ENCODE data around the gene PTPRE. TPM values are rescaled to one million over a fixed set of nuclear protein-coding genes. Genes with fewer than 3 reads are reported as not detected.

The PTPRE gene
- total RNA-seq, 1 experiment from 2014 or later: 0.50 TPM

GRCh38 chr10:128069351-128070051, 162.6 kb downstream of the PTPRE start:
- no peak overlapping the region for H3K4me3 Mint-ChIP-seq (ENCODE audit: unreplicated experiment)
- no peaks in the 10 kb centered on the region; the same call in 1 of the 2 replicates for H3K9me3 ChIP-seq
- no peak overlapping the region for H3K4me3 ChIP-seq (ENCODE audit: low read depth, low read length)
- peak; percentile 61 to 76 for DNase-seq
- BruUV-seq (replicated peaks): no TSS peak
- CTCF ChIA-PET: interaction anchor here (0.5 to 1.5 kb wide), 17 partner anchors 9 to 354 kb away, joined by 3 to 21 read pairs (median 4); partner anchors contain the start of gene PTPRE
- H3K27ac Mint-ChIP-seq (ENCODE audit: unreplicated experiment): no peak overlapping the region
- peaks cover 8% of the 10 kb centered on the region for H3K27me3 Mint-ChIP-seq (ENCODE audit: insufficient read depth, unreplicated experiment)
- no peaks in the 10 kb centered on the region for H3K27me3 ChIP-seq (replicated peaks; ENCODE audit: control insufficient read depth, insufficient read depth, low read length)
- H3K4me1 Mint-ChIP-seq (ENCODE audit: low read depth, unreplicated experiment): no peaks in the 10 kb centered on the region
- no peaks in the 10 kb centered on the region for H3K36me3 Mint-ChIP-seq (ENCODE audit: insufficient read depth, unreplicated experiment)
- peaks cover 10% of the 10 kb centered on the region for H3K9me3 Mint-ChIP-seq (ENCODE audit: unreplicated experiment)
- POLR2A ChIA-PET: no interaction called here
- intact Hi-C loops (cut with micrococcal nuclease; ENCODE audit: unreplicated experiment): loop anchor here (1.0 to 5.0 kb wide), 6 partner anchors 34 to 353 kb away; partner anchors contain the start of gene CLRN3
- peak; percentile 75 to 90 for TF ChIP-seq CTCF (IDR thresholded peaks at IDR 0.05; ENCODE audit: insufficient read depth in 1 of 2, low read depth in 1 of 2, low read length in 1 of 2, severe bottlenecking in 1 of 2, unreplicated experiment in 1 of 2)
- H3K4me1 ChIP-seq: no peaks in the 10 kb centered on the region
- no peaks in the 10 kb centered on the region for H3K36me3 ChIP-seq (ENCODE audit: control insufficient read depth, insufficient read depth, low read length)

GRCh38 chr10:128070161-128070560, 163.3 kb downstream of the PTPRE start:
- Histone ChIP-seq H3K4me3 (ENCODE audit: low read depth, low read length) (no peak overlapping the region), H3K9me3 (no peaks in the 10 kb centered on the region; the same call in 1 of the 2 replicates), H3K36me3 (ENCODE audit: control insufficient read depth, insufficient read depth, low read length) (no peaks in the 10 kb centered on the region), H3K27me3 (replicated peaks; ENCODE audit: control insufficient read depth, insufficient read depth, low read length) (no peaks in the 10 kb centered on the region), H3K4me1 (no peaks in the 10 kb centered on the region)
- Mint-ChIP-seq H3K27ac (ENCODE audit: unreplicated experiment) (no peak overlapping the region), H3K4me1 (ENCODE audit: low read depth, unreplicated experiment) (no peaks in the 10 kb centered on the region), H3K27me3 (ENCODE audit: insufficient read depth, unreplicated experiment) (peaks cover 8% of the 10 kb centered on the region), H3K36me3 (ENCODE audit: insufficient read depth, unreplicated experiment) (no peaks in the 10 kb centered on the region), H3K9me3 (ENCODE audit: unreplicated experiment) (peaks cover 10% of the 10 kb centered on the region), H3K4me3 (ENCODE audit: unreplicated experiment) (no peak overlapping the region)
- peak in 1 of 2 experiments; percentile 14 for DNase-seq
- no peak for TF ChIP-seq CTCF (IDR thresholded peaks at IDR 0.05; ENCODE audit: insufficient read depth in 1 of 2, low read depth in 1 of 2, low read length in 1 of 2, severe bottlenecking in 1 of 2, unreplicated experiment in 1 of 2)
- BruUV-seq (replicated peaks): no TSS peak
- intact Hi-C loops (cut with micrococcal nuclease; ENCODE audit: unreplicated experiment): no loop called here
- ChIA-PET CTCF (interaction anchor here (1.5 kb wide), 1 partner anchor 8 kb away, joined by 10 read pairs; no protein-coding TSS in a partner anchor), POLR2A (no interaction called here)

GRCh38 chr10:128070721-128071416, 164.0 kb downstream of the PTPRE start:
- no peak overlapping the region for H3K27ac Mint-ChIP-seq (ENCODE audit: unreplicated experiment)
- POLR2A ChIA-PET: no interaction called here

More at GRCh38 chr10:128070721-128071416, 164.0 kb downstream of the PTPRE start:
- intact Hi-C loops (cut with micrococcal nuclease; ENCODE audit: unreplicated experiment): no loop called here
- Mint-ChIP-seq H3K36me3 (ENCODE audit: insufficient read depth, unreplicated experiment) (no peaks in the 10 kb centered on the region), H3K4me1 (ENCODE audit: low read depth, unreplicated experiment) (no peaks in the 10 kb centered on the region), H3K9me3 (ENCODE audit: unreplicated experiment) (peaks cover 10% of the 10 kb centered on the region), H3K4me3 (ENCODE audit: unreplicated experiment) (no peak overlapping the region), H3K27me3 (ENCODE audit: insufficient read depth, unreplicated experiment) (peaks cover 8% of the 10 kb centered on the region)
- TF ChIP-seq CTCF (IDR thresholded peaks at IDR 0.05; ENCODE audit: insufficient read depth in 1 of 2, low read depth in 1 of 2, low read length in 1 of 2, severe bottlenecking in 1 of 2, unreplicated experiment in 1 of 2): no peak
- Histone ChIP-seq H3K9me3 (no peaks in the 10 kb centered on the region; the same call in 1 of the 2 replicates), H3K4me3 (ENCODE audit: low read depth, low read length) (no peak overlapping the region), H3K4me1 (no peaks in the 10 kb centered on the region), H3K27me3 (replicated peaks; ENCODE audit: control insufficient read depth, insufficient read depth, low read length) (no peaks in the 10 kb centered on the region), H3K36me3 (ENCODE audit: control insufficient read depth, insufficient read depth, low read length) (no peaks in the 10 kb centered on the region)
- peak in 1 of 2 experiments; percentile 26 for DNase-seq
- no TSS peak for BruUV-seq (replicated peaks)
- CTCF ChIA-PET: no interaction called here
